Central memory CD8-positive, alpha-beta T cell (primary cell): ENCODE data around the gene TBX2.

Experiments used
- ATAC-seq: fragments of 150-1000 bp; cut with Tn5 transposase; replicated peaks from 2 replicates; pipeline ENCODE4 v1.10.0; 2022; ENCODE audit warnings: mild to moderate bottlenecking, moderate FRiP score, moderate number of reproducible peaks; ENCODE audit not compliant: poor library complexity, severe bottlenecking; ENCODE audit errors: extremely low read depth
- DNase-seq, 2 donors: peaks; one replicate each; pipeline ENCODE4 v3.0.0; 2021; ENCODE audit warnings: low spot score in 2 of 2
- H3K27ac Mint-ChIP-seq: one replicate; pipeline ENCODE4 v1.8.0; 2022; ENCODE audit warnings: low read depth, mild to moderate bottlenecking, moderate library complexity, mixed read lengths
- H3K27me3 Mint-ChIP-seq: one replicate; pipeline ENCODE4 v1.8.0; 2022; ENCODE audit warnings: mixed read lengths
- H3K36me3 Mint-ChIP-seq: one replicate; pipeline ENCODE4 v1.8.0; 2022; ENCODE audit warnings: mild to moderate bottlenecking, moderate library complexity, mixed read lengths; ENCODE audit not compliant: insufficient read depth
- H3K4me1 Mint-ChIP-seq: one replicate; pipeline ENCODE4 v1.8.0; 2022; ENCODE audit warnings: mixed read lengths
- H3K4me3 Mint-ChIP-seq: one replicate; pipeline ENCODE4 v1.8.0; 2022; ENCODE audit warnings: mild to moderate bottlenecking, moderate library complexity, mixed read lengths
- H3K9me3 Mint-ChIP-seq: one replicate; pipeline ENCODE4 v1.8.0; 2022; ENCODE audit warnings: mixed read lengths

The TBX2 gene

GRCh38 chr17:61411261-61412142, 11.9 kb downstream of the TBX2 start:
- Mint-ChIP-seq H3K36me3 (peaks cover 9% of the 10 kb centered on the region), H3K4me3 (peak overlapping the region; percentile 74), H3K27ac (no peak overlapping the region), H3K4me1 (peaks cover 15% of the 10 kb centered on the region), H3K27me3 (peaks cover 38% of the 10 kb centered on the region), H3K9me3 (no peaks in the 10 kb centered on the region)
- ATAC-seq, result peak; percentile 12
- DNase-seq, result peak; percentile 16 to 22

- Mint-ChIP-seq H3K4me3 (peak overlapping the region; percentile 74), H3K27me3 (peaks cover 30% of the 10 kb centered on the region), H3K9me3 (no peaks in the 10 kb centered on the region), H3K27ac (no peak overlapping the region), H3K4me1 (peaks cover 15% of the 10 kb centered on the region), H3K36me3 (peaks cover 12% of the 10 kb centered on the region)
- ATAC-seq (peak; percentile 77), DNase-seq (peak; percentile 73 to 83)
Observed at GRCh38 chr17:61412143-61412859, 12.7 kb downstream of the TBX2 start.

- no peak overlapping the region for H3K27ac Mint-ChIP-seq
- H3K4me3 Mint-ChIP-seq, result peak overlapping the region; percentile 74
- H3K9me3 Mint-ChIP-seq, result no peaks in the 10 kb centered on the region
- peaks cover 22% of the 10 kb centered on the region for H3K27me3 Mint-ChIP-seq
- H3K4me1 Mint-ChIP-seq, result peaks cover 15% of the 10 kb centered on the region
- DNase-seq (no peak), ATAC-seq (no peak)
- peaks cover 12% of the 10 kb centered on the region for H3K36me3 Mint-ChIP-seq
Observed at GRCh38 chr17:61412860-61413660, 13.4 kb downstream of the TBX2 start.

GRCh38 chr17:61413661-61414126, 14.1 kb downstream of the TBX2 start:
- Mint-ChIP-seq H3K4me1 (peaks cover 12% of the 10 kb centered on the region), H3K9me3 (no peaks in the 10 kb centered on the region), H3K27me3 (peaks cover 17% of the 10 kb centered on the region), H3K4me3 (peak overlapping the region; percentile 74), H3K27ac (no peak overlapping the region), H3K36me3 (peaks cover 9% of the 10 kb centered on the region)
- ATAC-seq, result no peak
- DNase-seq, result no peak

GRCh38 chr17:61414141-61414935, 14.7 kb downstream of the TBX2 start:
- H3K4me1 Mint-ChIP-seq, result peaks cover 10% of the 10 kb centered on the region
- H3K9me3 Mint-ChIP-seq, result no peaks in the 10 kb centered on the region
- peaks cover 8% of the 10 kb centered on the region for H3K36me3 Mint-ChIP-seq
- no peak overlapping the region for H3K27ac Mint-ChIP-seq
- no peak overlapping the region for H3K4me3 Mint-ChIP-seq
- ATAC-seq (no peak), DNase-seq (no peak)
- H3K27me3 Mint-ChIP-seq, result peaks cover 19% of the 10 kb centered on the region

GRCh38 chr17:61414936-61415251, 15.3 kb downstream of the TBX2 start:
- Mint-ChIP-seq H3K27me3 (peaks cover 22% of the 10 kb centered on the region), H3K4me1 (peaks cover 8% of the 10 kb centered on the region), H3K9me3 (no peaks in the 10 kb centered on the region), H3K4me3 (no peak overlapping the region), H3K36me3 (peaks cover 6% of the 10 kb centered on the region), H3K27ac (no peak overlapping the region)
- DNase-seq (no peak), ATAC-seq (no peak)

- Mint-ChIP-seq H3K36me3 (peaks cover 7% of the 10 kb centered on the region), H3K9me3 (no peaks in the 10 kb centered on the region), H3K27ac (no peak overlapping the region), H3K4me1 (peaks cover 1% of the 10 kb centered on the region), H3K4me3 (no peak overlapping the region), H3K27me3 (peaks cover 22% of the 10 kb centered on the region)
- ATAC-seq (no peak), DNase-seq (no peak)
Observed at GRCh38 chr17:61415374-61416210, 15.9 kb downstream of the TBX2 start.

- peak overlapping the region; percentile 29 for H3K27ac Mint-ChIP-seq
- H3K27me3 Mint-ChIP-seq, result peaks cover 26% of the 10 kb centered on the region
- DNase-seq, result no peak
- no peak overlapping the region for H3K4me3 Mint-ChIP-seq
- H3K4me1 Mint-ChIP-seq, result no peaks in the 10 kb centered on the region
- H3K36me3 Mint-ChIP-seq, result peaks cover 7% of the 10 kb centered on the region
- no peak for ATAC-seq
- no peaks in the 10 kb centered on the region for H3K9me3 Mint-ChIP-seq
Observed at GRCh38 chr17:61416211-61416539, 16.5 kb downstream of the TBX2 start.

- Mint-ChIP-seq H3K36me3 (peaks cover 7% of the 10 kb centered on the region), H3K27me3 (peaks cover 32% of the 10 kb centered on the region), H3K9me3 (no peaks in the 10 kb centered on the region), H3K27ac (peak overlapping the region; percentile 29), H3K4me1 (no peaks in the 10 kb centered on the region), H3K4me3 (no peak overlapping the region)
- no peak for ATAC-seq
- DNase-seq, result peak in 1 of 2 donors; percentile 29
Observed at GRCh38 chr17:61416540-61417363, 17.1 kb downstream of the TBX2 start.

- ATAC-seq, result no peak
- Mint-ChIP-seq H3K27me3 (peaks cover 49% of the 10 kb centered on the region), H3K27ac (no peak overlapping the region), H3K9me3 (no peaks in the 10 kb centered on the region), H3K4me1 (no peaks in the 10 kb centered on the region), H3K36me3 (peaks cover 5% of the 10 kb centered on the region), H3K4me3 (no peak overlapping the region)
- DNase-seq, result no peak
Observed at GRCh38 chr17:61418449-61418848, 18.8 kb downstream of the TBX2 start.
